ENCODE measurements around the gene LACC1.

Gene LACC1

DNA sequence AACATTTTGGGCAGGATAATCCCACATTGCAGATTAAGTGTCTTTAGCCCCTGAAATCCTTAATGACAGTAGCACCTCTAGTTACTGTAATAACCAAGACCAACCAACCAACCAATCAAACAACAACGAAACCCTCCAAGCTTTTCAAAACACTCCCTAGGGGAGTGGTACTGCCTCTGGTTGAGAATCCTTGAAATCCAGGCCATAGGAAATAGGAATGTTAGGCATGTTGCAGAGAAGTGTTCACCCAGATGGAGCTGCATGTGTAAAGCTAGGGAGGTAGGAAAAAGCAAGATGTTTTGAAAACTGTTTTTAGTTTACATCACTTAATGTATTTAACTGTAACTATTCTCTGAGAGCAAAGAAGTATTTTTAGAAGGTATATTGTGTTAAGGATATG is 4.5 kb downstream of the LACC1 start:
- no peak for DNase-seq (ENCODE audit: low spot score)

- no peak for DNase-seq (ENCODE audit: low spot score)
These were observed 14.7 kb downstream of the LACC1 start for GRCh38 chr13:43894438-43894837.

- DNase-seq (ENCODE audit: low spot score): no peak
These were observed 16.2 kb downstream of the LACC1 start for GRCh38 chr13:43895940-43896339.

DNA sequence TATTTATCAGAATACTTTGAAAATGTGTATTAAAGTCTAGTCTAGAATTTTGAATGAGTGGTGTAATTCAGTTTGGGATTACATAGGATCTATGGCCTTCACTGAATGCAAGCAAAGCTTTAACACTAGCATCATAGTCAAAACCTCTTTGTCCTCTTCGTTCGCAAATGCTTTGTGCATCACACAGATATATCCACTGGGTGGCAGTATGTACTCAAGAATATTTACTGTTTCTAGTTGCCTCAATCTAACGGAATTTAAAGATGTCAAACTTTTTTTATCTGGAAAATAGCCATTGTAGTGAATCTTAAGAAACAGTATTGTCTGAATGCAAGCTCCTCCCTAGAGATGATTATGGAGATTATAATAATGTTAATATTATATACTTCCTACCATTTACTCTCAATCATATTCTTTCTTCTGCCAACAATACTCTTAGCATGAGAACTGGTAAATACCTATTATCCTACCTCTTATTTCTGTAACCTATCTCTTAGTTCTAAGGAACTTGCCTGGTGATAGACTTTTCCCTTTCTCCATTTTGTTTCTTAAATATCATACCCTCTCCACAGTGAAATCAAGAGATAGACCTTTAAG is 25.8 kb downstream of the LACC1 start:
- peak; percentile 29 for DNase-seq (ENCODE audit: low spot score)

GRCh38 chr13:43908156-43909126 is 28.7 kb downstream of the LACC1 start:
- peak; percentile 6 for DNase-seq (ENCODE audit: low spot score)

GRCh38 chr13:43910856-43911255 is 31.2 kb downstream of the LACC1 start:
- DNase-seq (ENCODE audit: low spot score): no peak

GRCh38 chr13:43911278-43911677 is 31.6 kb downstream of the LACC1 start:
- no peak for DNase-seq (ENCODE audit: low spot score)

- no peak for DNase-seq (ENCODE audit: low spot score)
These were observed 32.2 kb downstream of the LACC1 start for GRCh38 chr13:43911871-43912270.

DNA sequence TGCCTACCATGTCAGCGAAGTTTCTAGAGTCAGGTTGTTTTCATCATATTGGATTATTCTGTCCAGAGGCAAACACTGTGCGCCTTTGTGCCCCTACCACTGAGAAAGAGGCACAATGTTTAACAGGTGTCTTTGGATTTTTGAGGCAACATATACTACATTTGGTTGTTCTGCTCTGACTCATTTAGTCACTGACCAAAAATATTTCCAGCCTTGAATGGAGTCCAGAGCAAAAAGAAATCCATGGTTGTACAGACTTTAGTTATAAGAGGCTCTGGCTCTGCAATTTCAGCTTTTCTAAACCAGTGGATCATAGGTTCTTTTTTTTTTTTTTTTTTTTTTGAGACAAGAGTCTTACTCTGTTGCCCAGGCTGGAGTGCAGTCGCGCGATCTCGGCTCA is 35.7 kb downstream of the LACC1 start:
- no peak for DNase-seq (ENCODE audit: low spot score)

- no peak for DNase-seq (ENCODE audit: low spot score)
These were observed 37.1 kb downstream of the LACC1 start for GRCh38 chr13:43916828-43917227.

- DNase-seq (ENCODE audit: low spot score): no peak
These were observed 38.9 kb downstream of the LACC1 start for GRCh38 chr13:43918636-43919035.

DNA sequence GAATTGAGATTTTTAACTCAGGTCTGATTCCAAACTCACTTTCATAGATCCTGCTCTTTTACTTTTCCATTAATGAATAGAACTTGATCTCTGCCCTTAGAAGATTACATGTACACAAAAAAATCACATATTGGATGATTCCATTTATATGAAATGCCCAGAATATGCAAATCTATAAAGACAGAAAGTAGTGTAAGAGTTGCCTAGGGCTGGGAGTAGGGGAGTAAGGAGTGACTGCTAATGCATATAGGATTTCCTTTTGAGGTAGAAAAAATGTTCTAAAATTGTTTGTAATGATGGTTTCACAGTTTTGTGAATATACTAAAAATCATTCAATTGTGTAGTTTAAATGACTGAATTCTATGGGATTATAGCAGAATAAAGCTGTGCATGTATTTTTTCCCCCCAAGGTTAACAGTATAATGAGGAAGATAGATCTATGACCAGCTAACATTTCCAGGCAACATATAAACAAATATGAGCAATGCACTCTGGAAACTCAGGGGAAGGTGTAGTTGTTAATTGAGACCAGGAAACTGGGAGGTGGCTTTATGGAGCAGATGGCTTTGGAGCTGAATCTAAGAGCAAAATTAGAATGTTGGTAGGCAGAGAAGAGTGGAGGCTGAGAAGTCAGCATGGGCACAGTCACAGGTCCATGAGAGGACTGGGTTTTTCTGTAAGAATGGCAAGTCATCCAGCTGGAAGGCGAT is 41.4 kb downstream of the LACC1 start:
- no peak for DNase-seq (ENCODE audit: low spot score)

DNA sequence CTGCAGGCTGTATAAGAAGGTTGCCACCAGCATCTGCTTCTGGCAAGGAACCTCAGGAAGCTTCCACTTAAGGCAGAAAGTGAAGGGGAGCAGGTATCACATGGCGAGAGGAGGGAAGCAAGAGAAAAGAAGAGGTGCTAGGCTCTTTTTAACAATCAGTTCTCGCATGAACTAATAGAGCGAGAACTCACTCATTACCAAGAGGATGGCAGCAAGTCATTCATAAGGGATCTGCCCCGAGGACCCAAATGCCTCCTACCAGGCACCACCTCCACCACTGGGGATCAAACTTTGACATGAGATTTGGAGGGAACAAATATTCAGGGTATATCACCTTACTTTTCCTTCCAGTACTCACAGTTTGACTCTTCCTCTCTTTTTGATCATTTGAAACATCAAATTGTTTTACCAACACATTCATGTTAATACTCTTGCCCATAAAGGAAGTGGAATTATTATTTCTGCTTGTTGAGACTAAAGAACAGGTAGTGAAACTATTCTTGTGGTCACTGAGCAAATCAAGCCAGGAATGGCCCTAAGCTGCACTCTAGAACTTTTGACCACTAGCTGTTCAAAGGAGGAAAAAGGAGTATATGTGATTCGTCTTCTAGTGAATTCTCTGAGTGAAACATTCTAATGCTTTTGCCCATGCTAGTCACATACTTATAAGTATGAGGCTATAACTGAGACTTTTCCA is 45.0 kb downstream of the LACC1 start:
- no peak for DNase-seq (ENCODE audit: low spot score)

- no peak for DNase-seq (ENCODE audit: low spot score)
These were observed 50.2 kb downstream of the LACC1 start for GRCh38 chr13:43929947-43930346.

- DNase-seq (ENCODE audit: low spot score): no peak
These were observed 53.7 kb downstream of the LACC1 start for GRCh38 chr13:43933378-43933777.

DNA sequence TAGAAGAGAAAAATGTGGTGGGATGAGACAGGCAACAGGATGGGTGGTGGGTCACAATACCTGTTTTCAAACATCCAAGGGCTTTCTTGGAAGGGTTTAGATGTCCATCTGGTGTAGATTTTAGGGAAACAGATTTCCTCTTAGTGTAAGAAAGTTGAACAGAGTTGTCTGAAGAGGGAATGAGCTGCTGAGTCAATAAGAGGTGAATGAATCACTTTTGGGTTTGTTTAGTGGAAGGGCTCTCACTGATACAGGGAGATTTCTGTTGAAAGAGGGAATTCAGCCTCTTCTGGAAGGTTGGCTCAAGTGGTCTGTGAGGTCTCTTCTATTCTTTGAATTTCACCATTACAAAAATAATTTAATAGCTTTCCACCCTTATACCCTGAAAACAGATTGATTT is 54.6 kb downstream of the LACC1 start:
- no peak for DNase-seq (ENCODE audit: low spot score)

- no peak for DNase-seq (ENCODE audit: low spot score)
These were observed 56.2 kb downstream of the LACC1 start for GRCh38 chr13:43935878-43936277.

GRCh38 chr13:43936647-43937046 is 56.9 kb downstream of the LACC1 start:
- no peak for DNase-seq (ENCODE audit: low spot score)

GRCh38 chr13:43937839-43938238 is 58.1 kb downstream of the LACC1 start:
- DNase-seq (ENCODE audit: low spot score): no peak

DNA sequence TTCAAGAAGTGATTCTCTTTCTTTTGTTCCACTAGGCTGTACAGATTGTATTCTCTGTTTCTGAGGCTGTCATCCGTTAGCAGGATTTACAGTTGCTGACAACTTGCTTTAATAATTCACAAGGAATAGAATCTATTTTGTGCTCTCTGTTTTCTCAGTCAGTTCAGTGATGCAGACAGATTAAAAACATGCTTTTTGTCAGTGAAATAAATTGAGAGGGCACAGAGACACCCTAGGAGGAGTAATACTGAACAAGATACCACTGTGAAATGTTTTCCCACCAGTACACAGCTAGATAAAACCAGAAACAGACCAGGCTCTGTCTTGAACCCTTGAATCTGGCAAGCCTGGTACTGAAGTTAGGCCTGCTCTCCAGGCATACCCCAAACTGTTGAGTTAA is 58.7 kb downstream of the LACC1 start:
- no peak for DNase-seq (ENCODE audit: low spot score)

DNA sequence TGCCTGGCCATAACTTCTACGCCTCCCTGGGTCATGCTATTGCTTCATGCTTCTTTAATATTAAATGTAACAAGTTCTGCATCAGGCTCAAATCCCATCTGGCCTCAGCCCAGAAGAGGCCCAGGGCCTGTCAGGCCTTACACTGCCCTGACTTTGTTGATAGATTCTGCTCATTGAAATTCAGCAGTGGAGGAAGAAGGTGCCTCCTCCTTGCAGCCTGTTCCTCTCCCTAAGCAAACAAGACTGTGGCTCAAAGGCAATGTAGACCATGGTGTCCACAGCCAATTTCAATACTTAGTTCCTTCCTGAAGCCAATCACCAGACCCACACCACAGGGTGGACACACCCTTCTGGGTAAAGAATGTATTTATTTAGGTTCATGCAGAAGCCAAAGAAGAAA is 59.4 kb downstream of the LACC1 start:
- DNase-seq (ENCODE audit: low spot score): no peak

DNA sequence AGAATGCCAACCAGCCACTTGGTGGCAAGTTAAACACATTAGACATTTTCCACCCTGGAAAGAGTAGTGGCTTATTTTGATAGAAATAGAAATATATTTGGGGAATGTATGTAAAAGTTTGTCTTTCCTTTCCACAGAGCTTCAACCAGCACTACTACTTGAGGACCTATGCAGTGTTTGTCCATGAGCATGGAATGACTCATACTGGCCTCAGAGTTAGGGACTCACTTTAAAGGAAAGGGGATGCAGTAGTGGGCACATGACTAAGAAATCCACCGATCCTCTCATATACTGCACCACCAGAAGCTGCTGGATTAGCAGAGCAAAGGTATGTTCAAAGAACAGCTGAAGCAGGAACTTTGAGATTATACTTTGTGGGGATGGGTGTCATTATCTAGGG is 62.6 kb downstream of the LACC1 start:
- DNase-seq (ENCODE audit: low spot score): no peak

Data from HuH-7 (cell line).